Lower leg skin (tissue), 3 donors: Measurements from ENCODE around the gene NOD1.

ENCODE experiments used
- CTCF ChIP-seq, 3 donors: fragments of 450-650 bp; IDR thresholded peaks; one replicate each; pipeline ENCODE4 v1.5.1; 2016; ENCODE audit warnings: antibody characterized with exemption in 3 of 3, mild to moderate bottlenecking in 3 of 3, moderate library complexity in 2 of 3
- POLR2A ChIP-seq, 2 donors: fragments of 450-650 bp; IDR thresholded peaks; one replicate each; pipeline ENCODE4 v1.6.1; 2016 to 2017; ENCODE audit warnings: antibody characterized with exemption in 2 of 2, mild to moderate bottlenecking in 1 of 2, moderate library complexity in 1 of 2

GRCh38 chr7:30514177-30514576 lies 35.6 kb upstream of the NOD1 start:
- TF ChIP-seq CTCF (IDR thresholded peaks at IDR 0.05), result no peak
- no peak for TF ChIP-seq POLR2A (IDR thresholded peaks at IDR 0.05)
